ENCODE measurements around the gene TLE3.
A peak's percentile ranks its signal among the peaks of the same experiment; 100 is the strongest.

The TLE3 gene

DNA sequence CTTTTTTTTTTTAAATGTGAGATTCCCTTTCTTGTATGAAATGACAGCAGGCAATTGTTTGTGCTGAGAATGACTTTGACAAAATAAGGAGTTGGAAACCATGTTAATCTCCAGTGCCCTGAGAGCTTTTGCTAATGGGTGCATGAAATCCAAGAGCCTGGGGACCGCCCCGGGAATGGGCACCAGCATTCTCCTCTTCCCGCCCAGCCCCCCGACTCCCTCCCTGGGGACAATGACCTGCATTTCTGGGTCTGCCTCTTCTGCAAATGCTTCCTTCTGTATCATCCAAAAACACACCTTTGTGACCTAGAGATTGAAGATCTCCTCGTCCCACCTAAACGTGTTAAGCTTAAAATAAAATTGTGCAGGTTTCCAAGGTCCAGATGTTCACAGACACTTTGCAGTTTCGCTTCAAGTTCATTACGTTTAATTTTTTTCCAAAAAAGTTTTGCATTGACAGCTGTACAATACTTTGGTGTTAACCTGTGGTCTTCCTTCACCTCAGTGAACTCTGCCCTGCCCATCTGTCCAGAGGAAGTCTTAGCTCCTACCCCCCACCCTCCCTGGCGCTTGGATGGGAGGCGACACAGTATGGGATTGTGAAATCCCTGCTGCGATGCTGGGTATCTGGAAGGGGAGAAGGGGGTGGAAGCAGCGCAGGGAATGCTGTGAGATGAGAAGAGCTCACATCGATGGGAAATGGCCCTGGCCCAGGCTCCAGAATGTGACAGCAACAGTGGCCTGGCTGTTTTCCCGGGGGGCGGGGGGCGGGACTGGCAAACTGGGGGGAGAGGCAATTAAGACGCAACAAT is 50.1 kb downstream of the TLE3 start:
- no peak for DNase-seq

DNA sequence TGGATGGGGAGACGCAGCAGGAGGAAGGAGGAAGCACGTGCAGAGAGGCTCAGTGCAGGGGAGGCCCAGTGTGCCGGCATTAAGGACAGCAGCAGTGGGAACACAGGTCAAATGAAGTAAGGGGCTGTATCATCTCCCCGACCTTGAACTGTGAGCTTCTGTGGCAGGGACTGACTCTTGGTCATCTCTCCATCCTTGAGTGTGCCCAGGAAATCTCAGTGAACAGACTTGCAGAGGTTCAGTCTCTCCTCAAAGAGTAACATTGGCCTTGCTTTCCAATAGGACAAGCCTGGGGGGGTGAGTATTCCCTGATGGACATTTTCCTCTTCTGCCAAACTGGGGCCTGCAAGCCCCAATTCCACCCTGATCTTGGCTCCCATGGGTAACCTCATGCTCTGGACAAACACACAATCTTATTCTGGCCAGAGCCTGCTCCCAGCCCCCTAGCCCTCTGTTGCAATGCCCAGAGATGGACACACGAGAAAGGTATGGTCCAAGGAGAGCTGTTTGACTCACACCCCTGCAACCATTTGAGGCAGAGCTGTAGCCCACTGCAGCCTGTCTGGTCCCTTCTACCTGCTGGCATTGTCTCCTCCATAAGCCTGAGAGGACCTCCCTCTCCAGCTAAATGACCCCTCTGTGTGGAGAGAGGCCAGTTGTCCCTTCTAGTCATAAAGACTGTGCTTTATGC is 50.9 kb downstream of the TLE3 start:
- DNase-seq, result no peak

DNA sequence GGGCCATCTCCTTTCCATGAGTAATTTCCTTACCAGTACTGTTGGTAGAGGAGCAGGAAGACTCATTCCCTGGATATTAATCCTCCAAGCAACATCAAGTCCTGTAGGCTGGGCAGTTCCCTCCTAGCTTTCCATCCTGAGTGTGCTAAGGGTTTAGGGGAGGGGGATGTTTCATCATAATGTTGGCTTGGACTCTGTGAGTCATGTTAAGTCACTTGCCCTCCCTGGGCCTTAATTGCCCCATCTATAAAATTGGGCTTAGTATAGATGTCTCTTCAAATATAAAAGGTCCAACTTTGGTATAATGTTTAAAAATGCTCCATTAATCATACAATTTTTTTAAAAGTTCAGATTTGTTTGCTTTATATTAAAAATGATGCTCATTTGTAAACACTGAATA is 52.7 kb downstream of the TLE3 start:
- DNase-seq, result peak; percentile 59

DNA sequence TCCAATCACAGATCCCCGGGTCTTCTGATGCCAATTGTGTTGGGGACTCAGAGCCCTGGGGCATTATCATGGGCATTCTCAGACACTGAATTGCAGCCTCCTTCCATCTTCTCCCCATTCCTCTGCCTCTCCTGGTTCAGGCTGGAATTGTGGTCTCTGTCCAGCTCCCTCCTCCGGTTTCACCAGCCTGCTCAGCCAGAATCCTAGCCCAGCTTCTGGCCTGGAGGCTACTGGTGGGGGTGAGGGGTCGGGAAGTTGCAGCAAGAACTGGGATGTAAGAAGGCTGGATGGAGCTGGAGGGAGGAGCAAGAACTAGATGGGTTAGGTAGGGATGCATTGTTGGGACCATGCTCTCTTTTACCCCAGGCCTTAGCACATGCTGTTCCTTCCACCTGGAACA is 53.5 kb downstream of the TLE3 start:
- DNase-seq, result no peak

DNA sequence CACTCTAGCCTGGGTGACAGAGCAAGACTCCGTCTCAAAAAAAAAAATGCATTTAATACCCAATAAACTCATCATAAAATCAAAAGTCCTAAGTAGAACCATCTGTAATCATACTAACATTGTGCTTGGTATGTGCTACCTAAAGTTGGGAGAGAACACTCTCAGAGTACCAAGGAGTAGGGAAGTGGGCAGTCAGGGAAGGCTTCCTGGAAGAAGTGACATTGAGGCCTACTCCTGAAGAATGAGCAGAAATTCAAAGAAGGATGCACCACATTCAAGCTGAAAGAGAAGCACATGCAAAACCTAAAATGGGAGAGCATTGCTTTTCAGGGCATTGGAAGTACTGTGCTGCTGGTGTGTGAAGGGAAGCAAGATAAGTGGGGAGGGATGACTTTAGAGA is 54.1 kb downstream of the TLE3 start:
- no peak for DNase-seq

DNA sequence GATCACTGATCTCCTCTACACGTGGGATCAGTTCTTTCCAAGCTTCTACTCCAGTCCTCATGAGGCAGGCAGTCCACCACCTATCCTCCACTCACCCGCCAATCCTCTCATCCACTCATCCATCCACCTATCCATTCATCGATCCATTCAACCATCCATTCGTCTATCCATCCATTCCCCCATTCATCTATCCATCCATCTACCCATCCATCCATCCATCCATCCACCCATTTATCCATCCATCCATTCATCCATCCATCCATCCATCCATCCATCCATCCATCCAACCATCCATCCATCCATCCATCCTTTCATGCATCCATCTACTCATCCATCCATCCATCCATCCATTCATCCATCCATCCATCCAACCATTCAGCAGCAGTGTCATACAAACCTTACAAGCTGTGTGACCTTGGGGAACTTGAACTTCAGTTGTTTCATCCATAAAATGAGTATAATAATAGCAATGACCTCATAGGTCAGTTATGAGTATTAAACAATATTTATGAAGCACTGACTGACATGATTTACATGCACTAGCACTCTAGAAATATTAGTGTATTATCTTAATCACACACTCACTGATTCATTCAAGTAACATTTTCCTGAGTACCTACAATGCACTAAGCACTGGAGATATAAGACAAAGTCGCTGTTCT is 55.0 kb downstream of the TLE3 start:
- DNase-seq, result no peak

DNA sequence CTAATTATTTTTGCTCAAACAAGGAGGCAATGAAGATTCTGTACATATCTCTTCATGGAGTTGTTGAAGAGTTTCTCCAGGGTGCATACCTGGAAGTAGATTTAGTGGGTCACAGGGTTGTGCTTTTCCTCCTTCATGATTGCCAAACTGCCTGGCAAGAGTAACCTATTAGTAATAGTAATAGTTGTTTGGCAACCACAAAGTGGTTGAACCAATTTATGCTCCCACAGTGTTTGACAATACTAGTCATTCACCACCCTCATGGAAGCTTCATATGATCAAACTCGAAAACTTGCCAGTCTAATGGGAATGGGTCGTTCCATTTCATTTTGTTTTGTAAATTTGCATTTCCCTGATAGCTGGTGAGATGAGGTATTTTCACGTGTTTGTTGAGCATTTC is 57.8 kb downstream of the TLE3 start:
- DNase-seq, result no peak

DNA sequence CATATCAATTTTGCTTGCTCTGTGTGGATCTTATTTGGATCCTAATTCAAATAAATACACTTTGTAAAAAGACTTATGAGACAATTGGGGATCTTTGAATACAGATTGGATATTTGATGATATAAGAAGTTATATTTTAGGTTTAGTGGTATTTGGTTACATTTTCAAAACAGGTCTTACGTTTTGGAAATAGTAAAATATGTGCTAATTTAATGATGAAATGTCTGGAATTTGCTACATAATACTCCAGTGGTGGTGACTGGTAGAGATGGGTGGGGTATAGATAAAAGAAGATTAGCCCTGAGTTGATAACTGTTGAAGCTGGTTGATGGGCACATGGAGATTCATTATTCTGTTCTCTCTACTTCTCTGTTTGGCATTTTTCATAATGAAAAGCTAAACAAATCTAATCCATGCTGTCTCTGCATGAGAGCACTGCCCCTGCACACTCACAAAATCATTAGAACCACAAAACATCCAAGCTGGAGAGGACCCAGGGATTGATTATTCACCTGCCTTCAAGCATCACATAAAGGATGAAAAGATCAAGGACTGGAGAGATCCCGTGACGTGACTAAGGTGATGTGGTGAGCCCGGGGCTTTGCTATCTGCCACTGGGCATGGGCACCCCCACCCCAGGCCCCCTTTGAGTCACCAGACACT is 58.9 kb downstream of the TLE3 start:
- DNase-seq, result no peak

DNA sequence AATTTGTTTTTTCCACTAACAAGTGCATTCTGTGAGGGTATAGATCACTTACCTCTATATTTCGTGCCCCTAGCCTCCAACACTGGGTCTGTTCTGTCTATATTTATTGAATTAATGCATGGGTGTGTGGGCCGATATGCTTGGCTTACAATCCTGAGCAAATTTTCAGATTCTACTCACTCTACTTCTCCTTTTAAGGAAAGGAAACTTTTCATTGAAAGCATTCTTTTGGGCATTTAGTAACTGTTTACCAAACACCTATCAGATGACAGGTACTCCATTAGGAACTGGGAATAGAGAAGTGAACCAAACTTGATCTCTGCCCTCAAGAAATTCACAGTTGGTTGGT is 60.5 kb downstream of the TLE3 start:
- no peak for DNase-seq

DNA sequence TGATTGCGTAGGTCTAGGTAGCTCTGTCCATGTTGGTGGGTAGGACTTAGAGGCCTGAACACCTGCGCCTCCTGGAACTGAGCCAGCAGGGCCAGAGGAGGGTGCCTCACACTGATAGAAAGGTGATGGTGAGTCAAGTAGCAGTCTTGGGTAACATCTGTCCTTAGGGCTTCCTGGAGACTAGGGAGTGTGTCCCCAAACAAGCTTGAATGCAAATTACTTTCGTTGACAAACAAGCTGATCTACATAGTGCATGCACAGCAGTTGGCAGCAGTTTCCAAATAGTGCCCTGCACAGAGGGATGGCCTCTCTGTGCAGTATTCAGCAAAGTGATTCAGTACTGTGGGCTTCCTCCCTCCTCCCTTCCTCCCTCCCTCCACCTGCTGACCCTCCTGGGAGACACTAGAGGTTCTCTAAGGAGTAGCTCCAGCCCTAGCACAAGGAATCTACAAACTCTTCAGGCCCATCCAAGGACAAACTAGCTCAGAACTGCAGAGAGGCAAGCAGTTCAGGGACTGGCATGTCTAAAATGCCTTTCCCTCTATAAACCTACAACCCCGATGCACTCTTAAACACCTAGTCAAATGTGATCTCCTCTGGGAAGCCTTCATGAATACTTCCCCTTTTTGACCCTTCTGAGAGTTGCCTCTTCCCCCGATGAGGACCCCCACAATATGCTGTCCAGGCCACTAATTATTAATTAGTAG is 61.0 kb downstream of the TLE3 start:
- no peak for DNase-seq

DNA sequence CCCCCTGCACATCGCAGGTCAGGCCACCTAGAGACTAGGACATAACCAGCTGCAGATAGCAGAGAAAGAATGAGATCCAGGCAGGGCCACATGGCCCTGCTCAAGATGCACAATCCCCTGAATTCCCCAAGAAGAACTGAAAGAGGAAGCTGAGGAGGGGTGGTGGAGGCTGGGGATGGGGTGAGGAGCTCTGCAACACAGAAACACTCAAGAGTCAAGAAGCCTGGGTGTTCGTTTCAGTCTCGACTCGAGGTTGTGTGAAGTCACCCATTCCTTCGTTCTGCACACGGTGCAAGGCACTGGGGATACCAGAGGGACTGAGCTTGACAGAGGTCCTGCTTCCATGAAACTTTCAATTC is 62.0 kb downstream of the TLE3 start:
- DNase-seq, result no peak

DNA sequence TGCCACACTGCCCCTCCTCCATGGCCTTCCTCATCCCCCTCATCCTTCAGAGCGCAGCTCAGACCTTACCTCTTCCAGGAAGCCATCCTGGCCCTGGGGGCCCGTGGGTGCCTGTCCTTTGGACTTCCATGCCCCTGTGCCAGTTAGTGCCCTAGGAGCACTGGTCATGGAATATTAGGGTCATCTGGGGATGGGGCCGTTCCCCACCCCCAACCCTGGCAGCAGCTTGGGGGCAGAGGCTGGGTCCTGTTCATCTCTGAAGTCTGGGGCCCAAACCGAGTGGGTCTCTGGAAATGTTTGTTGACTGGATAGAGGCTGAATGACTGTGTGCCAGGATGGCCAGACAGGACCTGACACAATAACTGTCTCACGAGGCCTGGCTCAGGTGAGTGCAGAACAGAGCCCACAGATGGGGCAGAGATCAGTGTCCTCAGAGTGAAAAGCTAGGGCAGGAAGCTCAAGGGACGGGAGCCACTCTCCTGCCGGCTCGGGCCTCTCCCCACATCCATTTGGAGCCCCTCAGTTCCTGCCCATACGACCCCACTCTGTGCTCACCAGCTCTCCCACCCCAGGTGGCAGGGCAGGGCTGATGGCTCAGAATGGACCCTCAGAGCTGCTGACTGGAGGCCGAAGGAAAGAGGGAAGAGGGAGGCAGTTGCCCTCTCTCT is 62.5 kb downstream of the TLE3 start:
- DNase-seq, result no peak

DNA sequence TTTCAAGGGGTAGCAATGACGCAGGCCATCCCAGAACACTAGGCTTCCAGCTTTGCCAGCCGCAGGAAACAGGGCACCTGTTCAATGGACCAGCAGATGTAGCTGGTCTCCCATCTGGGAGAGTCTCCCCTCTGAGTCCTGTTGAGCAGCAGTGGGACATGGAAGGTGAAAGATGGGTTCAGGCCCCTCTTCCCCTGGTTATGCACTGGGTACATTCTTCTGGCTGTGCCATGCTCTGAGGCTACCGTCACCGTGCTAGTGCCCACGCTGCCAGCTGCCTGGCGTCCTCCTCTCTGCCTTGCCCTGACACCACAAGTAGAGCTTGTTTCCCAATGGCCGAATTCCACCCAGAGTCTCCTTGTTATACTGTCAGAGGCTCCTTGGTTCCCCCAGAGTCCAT is 63.1 kb downstream of the TLE3 start:
- DNase-seq, result no peak

DNA sequence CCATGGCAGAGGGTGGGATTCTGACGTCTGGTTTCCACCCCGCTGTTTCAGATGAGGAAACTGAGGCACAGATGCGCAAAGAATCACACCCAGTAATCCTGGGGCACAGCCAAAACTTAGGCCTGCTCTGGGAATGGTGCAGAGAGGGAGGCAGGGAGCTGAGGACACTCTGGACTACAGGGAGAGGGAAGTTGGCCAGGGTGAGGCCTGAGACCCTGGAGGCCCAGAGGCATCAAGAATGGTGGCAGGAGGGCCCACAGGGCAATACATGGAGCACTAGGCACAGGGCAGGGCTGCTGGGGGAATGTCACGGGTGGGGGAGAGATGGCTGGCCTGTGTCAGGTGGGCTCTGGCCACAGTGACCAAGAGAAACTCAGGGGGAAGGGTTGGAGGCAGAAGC is 63.6 kb downstream of the TLE3 start:
- DNase-seq, result no peak

DNA sequence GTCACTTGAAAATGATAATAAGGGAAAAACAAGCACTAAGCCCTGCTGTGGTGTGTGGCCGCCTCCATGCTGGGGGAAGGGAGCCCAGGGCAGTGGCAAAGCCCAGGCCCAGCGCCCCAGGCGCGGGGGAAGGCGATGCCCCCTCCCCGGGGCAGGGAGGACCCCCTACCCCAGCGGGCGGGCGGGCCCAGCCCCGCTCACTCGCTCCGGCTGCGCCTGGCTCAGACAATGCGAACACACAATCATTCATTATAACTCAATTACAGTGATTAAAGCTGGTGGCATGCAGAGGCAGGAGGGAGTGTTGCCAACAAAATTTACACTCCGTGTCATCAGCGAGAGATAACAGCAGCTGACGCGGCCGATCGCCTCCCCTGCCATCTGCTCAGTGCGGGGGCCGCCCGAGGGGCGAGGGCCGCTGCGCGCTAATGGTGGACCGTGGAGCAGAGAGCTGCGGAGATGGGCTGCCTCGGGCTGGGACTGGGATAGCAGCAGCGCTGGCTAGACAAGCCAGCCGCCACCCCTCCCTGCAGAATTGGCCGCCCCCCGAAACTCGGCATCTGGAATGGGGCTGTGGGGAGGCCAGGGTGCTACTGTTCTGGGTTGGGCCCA is 64.1 kb downstream of the TLE3 start:
- peak; percentile 76 for DNase-seq

DNA sequence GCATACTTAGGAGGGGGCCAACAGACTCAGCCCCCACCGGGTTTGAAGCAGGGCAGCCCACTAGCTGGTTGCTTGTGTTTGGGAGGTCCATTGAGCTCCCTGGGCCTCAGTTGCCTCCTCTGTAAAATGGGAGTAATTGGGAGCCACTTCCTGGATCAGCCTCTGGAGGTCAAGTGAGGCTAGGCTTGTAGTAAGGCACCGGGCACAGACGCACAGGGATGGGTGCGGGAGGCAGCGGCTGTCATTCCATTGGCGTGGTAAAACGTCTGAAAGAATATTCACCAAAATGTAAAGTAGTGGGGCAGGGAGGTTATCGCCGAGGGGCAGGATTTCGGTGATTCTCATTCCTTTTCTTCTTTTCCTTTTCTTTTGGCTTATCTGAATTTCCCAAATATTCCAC is 64.6 kb downstream of the TLE3 start:
- no peak for DNase-seq

DNA sequence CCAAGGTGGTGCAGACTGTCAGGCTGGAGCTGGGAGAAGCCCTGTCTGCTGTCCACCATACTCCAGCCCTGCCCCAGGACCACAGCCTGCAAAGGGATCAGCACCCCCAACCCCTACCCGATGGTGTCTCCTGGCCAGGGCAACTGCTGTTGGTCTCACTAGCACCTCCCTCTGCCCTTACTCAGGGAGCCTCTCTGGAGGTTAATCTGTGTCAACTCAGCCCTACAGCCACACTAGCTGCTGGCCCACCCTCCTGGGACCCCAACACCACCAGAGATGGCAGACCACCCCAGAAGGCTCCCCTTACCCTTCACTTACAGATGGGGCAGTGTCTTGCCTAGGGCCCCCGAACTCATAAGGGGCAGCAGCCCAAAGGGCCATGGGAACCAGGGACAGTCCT is 65.2 kb downstream of the TLE3 start:
- DNase-seq, result no peak

DNA sequence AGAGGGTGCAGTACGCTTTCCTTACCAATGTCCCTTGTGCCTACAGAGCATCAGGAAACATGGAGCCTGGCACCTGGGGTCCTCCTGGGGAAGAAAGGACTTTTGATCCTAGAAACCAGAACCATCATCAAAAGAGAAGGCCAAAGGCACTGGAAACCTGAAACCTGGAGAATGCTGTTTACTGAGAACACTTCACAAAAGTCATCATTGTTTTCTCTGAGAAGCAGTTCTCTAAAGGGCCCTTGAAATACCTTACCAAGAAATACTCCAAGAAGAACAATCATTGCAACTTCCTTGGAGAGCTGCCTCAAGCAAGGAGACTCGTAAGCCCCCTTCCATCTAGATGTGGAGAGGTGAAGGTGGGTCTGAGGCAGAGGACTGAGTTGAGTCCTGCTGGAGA is 66.0 kb downstream of the TLE3 start:
- no peak for DNase-seq

DNA sequence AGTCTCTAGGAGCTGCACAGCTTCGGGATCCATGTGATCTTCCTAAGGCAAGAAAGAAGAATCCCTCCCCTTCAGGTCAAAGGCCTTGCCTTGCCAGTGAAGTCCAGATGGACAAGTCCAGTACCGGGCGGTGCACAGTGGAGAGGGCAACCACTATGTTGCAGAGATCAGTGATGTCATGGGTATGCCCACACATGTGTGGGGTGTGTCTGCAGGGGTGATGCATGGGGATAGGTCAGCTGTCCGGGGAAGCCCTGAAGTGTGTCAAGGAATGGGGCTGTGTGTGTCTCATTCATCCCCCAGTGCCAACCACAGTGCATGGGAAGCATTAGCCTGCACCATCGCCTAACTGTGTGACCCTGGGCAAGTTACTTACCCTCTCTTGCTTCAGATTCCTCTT is 66.5 kb downstream of the TLE3 start:
- DNase-seq, result no peak

DNA sequence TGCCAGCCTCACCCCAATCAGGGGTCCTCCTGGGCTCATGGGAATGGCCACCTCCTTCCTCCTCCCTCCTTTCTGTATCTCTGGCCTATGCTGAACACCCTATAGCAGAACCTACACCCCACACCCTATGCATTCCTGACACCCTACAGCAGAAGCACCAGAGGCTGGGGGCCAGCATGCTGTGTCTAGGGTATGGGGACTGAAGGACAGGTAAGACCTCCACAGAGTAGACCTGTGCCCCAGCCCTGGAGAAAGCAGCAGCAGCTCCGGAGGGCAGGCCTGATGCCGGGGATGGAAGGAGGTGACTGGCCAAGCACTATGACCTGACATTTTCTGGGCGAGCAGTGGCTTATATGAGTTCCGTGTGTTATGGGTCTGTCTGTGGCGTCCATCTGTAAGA is 66.9 kb downstream of the TLE3 start:
- no peak for DNase-seq

DNA sequence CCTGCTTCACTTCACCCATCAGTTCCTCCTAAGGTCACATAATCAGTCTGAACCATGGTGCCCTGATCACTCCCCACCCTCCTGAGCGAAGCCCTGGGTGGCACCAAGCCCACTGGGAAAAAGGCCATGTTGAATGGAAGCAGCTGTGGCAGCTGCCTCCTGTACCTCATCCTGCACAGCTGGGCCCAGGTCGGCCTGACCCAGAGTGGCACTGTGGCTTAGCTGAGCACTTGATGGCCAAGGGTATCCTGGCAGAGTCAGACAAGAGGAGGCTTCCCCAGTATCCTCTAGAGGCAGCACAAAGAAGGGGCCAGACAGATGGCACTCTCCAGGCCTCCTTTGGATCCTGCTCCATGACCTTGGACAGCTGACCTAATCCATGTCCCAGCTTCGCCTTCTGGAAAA is 68.4 kb downstream of the TLE3 start:
- no peak for DNase-seq

DNA sequence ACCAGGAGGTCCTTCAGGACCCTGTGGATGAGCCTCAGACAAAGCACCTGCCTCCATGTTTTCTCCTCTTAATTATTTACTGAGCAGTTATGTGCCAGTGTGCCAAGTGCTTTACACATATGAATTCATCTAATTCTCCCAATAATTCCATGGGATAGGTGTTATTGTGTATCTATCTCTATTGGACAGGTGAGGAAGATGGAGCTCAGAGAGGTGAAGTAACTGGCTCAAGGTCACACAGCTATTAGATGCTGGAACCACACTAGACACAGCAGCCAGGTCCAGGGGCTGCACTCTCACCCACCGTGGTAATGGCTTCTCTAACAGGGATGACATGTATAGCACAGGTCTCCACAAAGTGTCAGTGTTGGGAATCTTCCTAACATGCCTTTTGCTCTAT is 70.2 kb downstream of the TLE3 start:
- DNase-seq, result no peak

Measured in fibroblast of skin of back (primary cell).